Lung (tissue), 12 donors: Measurements from ENCODE around the gene ITGAE. TPM values are rescaled to one million over a fixed set of nuclear protein-coding genes. Genes with fewer than 3 reads are reported as not detected.
"Not testable (repeated sequence)": the region's sequence is repeated elsewhere in the genome, so short reads cannot be mapped to it uniquely, and the experiment has no call there.

ENCODE experiments used
- ATAC-seq: fragments of 200-7000 bp; cut with Tn5 transposase; one replicate; pipeline ENCODE4 v1.9.1; 2020; ENCODE audit warnings: moderate number of reproducible peaks; ENCODE audit not compliant: insufficient read depth, low FRiP score
- DNase-seq, 3 donors: peaks; one replicate each; pipeline ENCODE4 v3.0.0-alpha.2; 2013 to 2017
- H3K27ac ChIP-seq, 2 donors: one replicate each; pipeline ENCODE4 v1.5.1; 2013; ENCODE audit warnings: mild to moderate bottlenecking in 2 of 2, moderate library complexity in 2 of 2, control low read depth in 1 of 2, inconsistent platforms in 1 of 2, low read depth in 1 of 2, low read length in 1 of 2
- H3K27me3 ChIP-seq, 3 donors: one replicate each; pipeline ENCODE4 v1.5.1; 2013; ENCODE audit warnings: low read length in 2 of 3; ENCODE audit not compliant: control insufficient read depth in 3 of 3, insufficient read depth in 3 of 3
- H3K36me3 ChIP-seq, 4 donors: one replicate each; pipeline ENCODE4 v1.5.1; 2013; ENCODE audit warnings: low read length in 4 of 4, mild to moderate bottlenecking in 1 of 4, moderate library complexity in 1 of 4; ENCODE audit not compliant: control insufficient read depth in 4 of 4, insufficient read depth in 4 of 4
- H3K4me1 ChIP-seq, 5 donors: one replicate each; pipeline ENCODE4 v1.5.1; 2013; ENCODE audit warnings: low read length in 5 of 5, mild to moderate bottlenecking in 2 of 5, moderate library complexity in 1 of 5; ENCODE audit not compliant: control insufficient read depth in 5 of 5, insufficient read depth in 5 of 5
- H3K4me3 ChIP-seq: one replicate; pipeline ENCODE4 v1.5.1; 2013; ENCODE audit warnings: mild to moderate bottlenecking, control low read depth, moderate library complexity
- H3K9ac ChIP-seq, 2 donors: one replicate each; pipeline ENCODE4 v1.5.1; 2013; ENCODE audit warnings: low read length in 2 of 2, control low read depth in 1 of 2; ENCODE audit not compliant: insufficient read depth in 1 of 2
- H3K9me3 ChIP-seq, 4 donors: one replicate each; pipeline ENCODE4 v1.5.1; 2013; ENCODE audit warnings: low read length in 3 of 4, mild to moderate bottlenecking in 1 of 4, moderate library complexity in 1 of 4; ENCODE audit not compliant: control insufficient read depth in 4 of 4, insufficient read depth in 3 of 4
- WGBS, 2 donors: extraction: QIAGEN DNeasy Blood & Tissue Kit; methylation state at CpG; one replicate each; pipeline ENCODE4 v1.1.7; 2013; 5-methylcytosine and 5-hydroxymethylcytosine counted together
- polyA plus RNA-seq, 2 donors: library from polyadenylated mRNA; stranded (reverse); fragments of 200-250 nt; gene quantifications; one replicate each; pipeline ENCODE4 v1.2.1, GENCODE V29; 2013
- total RNA-seq, 2 donors: library from RNA; depleted of rRNA in 1 of 2; stranded (reverse); fragments of >200 nt in 1 of 2; gene quantifications; one replicate each; pipeline ENCODE4 v1.2.1, GENCODE V29; 2014 to 2021
- TF ChIP-seq, protein P1 (sequence below): IDR thresholded peaks from 2 replicates; pipeline ENCODE4 v1.5.1; 2012; ENCODE audit warnings: mild to moderate bottlenecking; ENCODE audit errors: control extremely low read depth, extremely low read depth
- donor health status: control.
- donor health status: control.
- donor health status: Bipolar disorder and iron deficiency.
- donor health status: healthy.
- donor health status: DM: yes; HTN: yes; CAD: no.

The ITGAE gene
- total and polyA plus RNA-seq, 4 donors, result 16.8 to 37.3 (median 27.6) TPM

GRCh38 chr17:3704931-3705717, 95.9 kb downstream of the ITGAE start:
- Histone ChIP-seq H3K36me3 (no peaks in the 10 kb centered on the region), H3K4me1 (peaks cover 0 to 7% (median 3%) of the 10 kb centered on the region in 5 donors), H3K9me3 (peaks cover 0 to 2% (median 0%) of the 10 kb centered on the region in 4 donors), H3K9ac (no peak overlapping the region), H3K27me3 (no peaks in the 10 kb centered on the region), H3K4me3 (no peak overlapping the region), H3K27ac (no peak overlapping the region)
- no peak for DNase-seq
- 85 to 93% methylated on average over 20 of the region's 20 CpGs for WGBS, 2 donors
- TF ChIP-seq, protein P1, sequence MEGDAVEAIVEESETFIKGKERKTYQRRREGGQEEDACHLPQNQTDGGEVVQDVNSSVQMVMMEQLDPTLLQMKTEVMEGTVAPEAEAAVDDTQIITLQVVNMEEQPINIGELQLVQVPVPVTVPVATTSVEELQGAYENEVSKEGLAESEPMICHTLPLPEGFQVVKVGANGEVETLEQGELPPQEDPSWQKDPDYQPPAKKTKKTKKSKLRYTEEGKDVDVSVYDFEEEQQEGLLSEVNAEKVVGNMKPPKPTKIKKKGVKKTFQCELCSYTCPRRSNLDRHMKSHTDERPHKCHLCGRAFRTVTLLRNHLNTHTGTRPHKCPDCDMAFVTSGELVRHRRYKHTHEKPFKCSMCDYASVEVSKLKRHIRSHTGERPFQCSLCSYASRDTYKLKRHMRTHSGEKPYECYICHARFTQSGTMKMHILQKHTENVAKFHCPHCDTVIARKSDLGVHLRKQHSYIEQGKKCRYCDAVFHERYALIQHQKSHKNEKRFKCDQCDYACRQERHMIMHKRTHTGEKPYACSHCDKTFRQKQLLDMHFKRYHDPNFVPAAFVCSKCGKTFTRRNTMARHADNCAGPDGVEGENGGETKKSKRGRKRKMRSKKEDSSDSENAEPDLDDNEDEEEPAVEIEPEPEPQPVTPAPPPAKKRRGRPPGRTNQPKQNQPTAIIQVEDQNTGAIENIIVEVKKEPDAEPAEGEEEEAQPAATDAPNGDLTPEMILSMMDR, result no peak
- no peak for ATAC-seq

- H3K4me1 ChIP-seq, H3K36me3 ChIP-seq, H3K27ac ChIP-seq, DNase-seq, H3K9ac ChIP-seq, ATAC-seq, H3K4me3 ChIP-seq: not testable (repeated sequence)
- Histone ChIP-seq H3K27me3 (peaks cover 0 to 21% (median 10%) of the 10 kb centered on the region in 3 donors), H3K9me3 (peaks cover 0 to 12% (median 3%) of the 10 kb centered on the region in 4 donors)
- WGBS, 2 donors, result 87 to 95% methylated on average over 7 of the region's 7 CpGs
Observed at GRCh38 chr17:3702041-3702539, 98.9 kb downstream of the ITGAE start.

- DNase-seq, result no peak
Observed at GRCh38 chr17:3699951-3700350, 101.0 kb downstream of the ITGAE start.

DNA sequence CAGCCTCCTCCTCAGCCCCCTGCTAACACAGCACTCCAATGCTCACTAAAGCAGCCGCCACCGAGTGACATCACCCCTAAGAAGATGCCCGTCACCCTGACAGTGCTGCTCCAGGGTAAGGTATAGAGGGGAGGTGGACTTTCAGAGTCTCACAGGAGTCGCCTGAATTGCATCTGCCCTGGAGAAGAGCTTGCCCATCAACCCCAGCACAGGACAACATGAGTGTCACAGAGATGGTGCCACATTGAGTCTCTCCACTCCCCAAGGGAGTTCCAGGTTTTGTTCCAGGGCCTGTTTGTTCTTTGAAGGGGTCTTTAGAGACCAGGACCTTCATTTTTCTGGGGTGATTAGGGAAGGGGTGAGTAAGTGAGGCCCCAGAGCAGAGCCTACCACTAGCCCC, 102.8 kb downstream of the ITGAE start:
- H3K4me3 ChIP-seq, result no peak overlapping the region
- H3K9me3 ChIP-seq, result peaks cover 0 to 12% (median 3%) of the 10 kb centered on the region in 4 donors
- TF ChIP-seq, protein P1, result no peak
- ATAC-seq (no peak), DNase-seq (no peak)
- no peak overlapping the region for H3K27ac ChIP-seq
- peaks cover 0 to 7% (median 0%) of the 10 kb centered on the region in 5 donors for H3K4me1 ChIP-seq
- no peak overlapping the region for H3K9ac ChIP-seq
- WGBS, 2 donors, result 83 to 97% methylated on average over 4 of the region's 4 CpGs
- H3K27me3 ChIP-seq, result peaks cover 0 to 50% (median 34%) of the 10 kb centered on the region in 3 donors
- no peaks in the 10 kb centered on the region for H3K36me3 ChIP-seq

More at GRCh38 chr17:3699951-3700350, 101.0 kb downstream of the ITGAE start:
- ATAC-seq, result no peak
- no peaks in the 10 kb centered on the region for H3K36me3 ChIP-seq
- H3K9me3 ChIP-seq, result peaks cover 0 to 12% (median 3%) of the 10 kb centered on the region in 4 donors
- peaks cover 0 to 7% (median 0%) of the 10 kb centered on the region in 5 donors for H3K4me1 ChIP-seq
- TF ChIP-seq, protein P1, result no peak
- peaks cover 0 to 40% (median 22%) of the 10 kb centered on the region in 3 donors for H3K27me3 ChIP-seq
- 92 to 94% methylated on average over 4 of the region's 4 CpGs for WGBS, 2 donors
- H3K27ac ChIP-seq, result no peak overlapping the region
- H3K9ac ChIP-seq, result no peak overlapping the region
- H3K4me3 ChIP-seq, result no peak overlapping the region
